ENCODE results near the gene SLC38A11. TPM values are rescaled to one million over a fixed set of nuclear protein-coding genes. Genes with fewer than 3 reads are reported as not detected.
"Not testable (repeated sequence)": the region's sequence is repeated elsewhere in the genome, so short reads cannot be mapped to it uniquely, and the experiment has no call there.

Gene SLC38A11
- total RNA-seq, result 1 to 10 TPM in 1 of 4 donors, under 1 TPM in 3; 0.19 to 9.9 (median 0.77) TPM

- no peak for ATAC-seq (ENCODE audit: low FRiP score)
Observed at GRCh38 chr2:164954954-164955701, at the start of gene SLC38A11. TSS of gene SLC38A11 (minus strand) at chr2:164955525. CDS start at chr2:164955247, 278 bp downstream.

GRCh38 chr2:165003443-165004130, 48.3 kb upstream of the SLC38A11 start:
- no peak for TF ChIP-seq CTCF (IDR thresholded peaks at IDR 0.05)
- ATAC-seq (ENCODE audit: low FRiP score) (no peak), DNase-seq (ENCODE audit: low spot score) (no peak)

More at GRCh38 chr2:164954954-164955701, at the start of gene SLC38A11:
- no peak for TF ChIP-seq CTCF (IDR thresholded peaks at IDR 0.05)
- no peak for DNase-seq (ENCODE audit: low spot score)

GRCh38 chr2:165002638-165003037, 47.3 kb upstream of the SLC38A11 start:
- DNase-seq (ENCODE audit: low spot score) (no peak), ATAC-seq (ENCODE audit: low FRiP score) (no peak)
- TF ChIP-seq CTCF (IDR thresholded peaks at IDR 0.05), result no peak

GRCh38 chr2:164994664-164995299, 39.5 kb upstream of the SLC38A11 start:
- DNase-seq (ENCODE audit: low spot score), result not testable (repeated sequence)

GRCh38 chr2:164993287-164994016, 38.1 kb upstream of the SLC38A11 start:
- no peak for DNase-seq (ENCODE audit: low spot score)
- no peak for TF ChIP-seq CTCF (IDR thresholded peaks at IDR 0.05)

More at GRCh38 chr2:164994664-164995299, 39.5 kb upstream of the SLC38A11 start:
- ATAC-seq (ENCODE audit: low FRiP score), result not testable (repeated sequence)

GRCh38 chr2:164992818-164993217, 37.5 kb upstream of the SLC38A11 start:
- peak; percentile 83 for ATAC-seq (ENCODE audit: low FRiP score)
- no peak for TF ChIP-seq CTCF (IDR thresholded peaks at IDR 0.05)
- no peak for DNase-seq (ENCODE audit: low spot score)

More at GRCh38 chr2:164993287-164994016, 38.1 kb upstream of the SLC38A11 start:
- no peak for ATAC-seq (ENCODE audit: low FRiP score)

GRCh38 chr2:164992093-164992454, 36.7 kb upstream of the SLC38A11 start:
- ATAC-seq (ENCODE audit: low FRiP score); DNase-seq (ENCODE audit: low spot score): not testable (repeated sequence)

GRCh38 chr2:164991361-164992092, 36.2 kb upstream of the SLC38A11 start:
- not testable (repeated sequence) for ATAC-seq (ENCODE audit: low FRiP score); DNase-seq (ENCODE audit: low spot score)

- ATAC-seq (ENCODE audit: low FRiP score); DNase-seq (ENCODE audit: low spot score): not testable (repeated sequence)
Observed at GRCh38 chr2:164990953-164991352, 35.6 kb upstream of the SLC38A11 start.

- ATAC-seq (ENCODE audit: low FRiP score); DNase-seq (ENCODE audit: low spot score): not testable (repeated sequence)
Observed at GRCh38 chr2:164988805-164989204, 33.5 kb upstream of the SLC38A11 start.

- DNase-seq (ENCODE audit: low spot score); ATAC-seq (ENCODE audit: low FRiP score): not testable (repeated sequence)
Observed at GRCh38 chr2:164986027-164986426, 30.7 kb upstream of the SLC38A11 start.

Measured in omental fat pad (tissue), 4 donors.